Fibroblast of pulmonary artery (primary cell): Measurements from ENCODE around the gene MAN1C1.

Experiments
- DNase-seq: peaks from one replicate; pipeline ENCODE4 v3.0.0-alpha.2; 2010; ENCODE audit warnings: low read depth
- H3K4me3 ChIP-seq: replicated peaks from 2 replicates; pipeline ENCODE4 v1.5.1; 2011; ENCODE audit warnings: low read depth, mild to moderate bottlenecking, control low read depth, low read length, moderate library complexity
- TF ChIP-seq, protein P1 (sequence below): IDR thresholded peaks from 2 replicates; pipeline ENCODE4 v1.5.1; 2011; ENCODE audit warnings: mild to moderate bottlenecking, control low read depth, low read length, inconsistent platforms; ENCODE audit errors: missing control alignments

Gene MAN1C1

GRCh38 chr1:25675729-25676476, 59.3 kb downstream of the MAN1C1 start:
- no peak overlapping the region for H3K4me3 ChIP-seq
- DNase-seq: no peak
- TF ChIP-seq, protein P1, sequence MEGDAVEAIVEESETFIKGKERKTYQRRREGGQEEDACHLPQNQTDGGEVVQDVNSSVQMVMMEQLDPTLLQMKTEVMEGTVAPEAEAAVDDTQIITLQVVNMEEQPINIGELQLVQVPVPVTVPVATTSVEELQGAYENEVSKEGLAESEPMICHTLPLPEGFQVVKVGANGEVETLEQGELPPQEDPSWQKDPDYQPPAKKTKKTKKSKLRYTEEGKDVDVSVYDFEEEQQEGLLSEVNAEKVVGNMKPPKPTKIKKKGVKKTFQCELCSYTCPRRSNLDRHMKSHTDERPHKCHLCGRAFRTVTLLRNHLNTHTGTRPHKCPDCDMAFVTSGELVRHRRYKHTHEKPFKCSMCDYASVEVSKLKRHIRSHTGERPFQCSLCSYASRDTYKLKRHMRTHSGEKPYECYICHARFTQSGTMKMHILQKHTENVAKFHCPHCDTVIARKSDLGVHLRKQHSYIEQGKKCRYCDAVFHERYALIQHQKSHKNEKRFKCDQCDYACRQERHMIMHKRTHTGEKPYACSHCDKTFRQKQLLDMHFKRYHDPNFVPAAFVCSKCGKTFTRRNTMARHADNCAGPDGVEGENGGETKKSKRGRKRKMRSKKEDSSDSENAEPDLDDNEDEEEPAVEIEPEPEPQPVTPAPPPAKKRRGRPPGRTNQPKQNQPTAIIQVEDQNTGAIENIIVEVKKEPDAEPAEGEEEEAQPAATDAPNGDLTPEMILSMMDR: no peak

- H3K4me3 ChIP-seq: no peak overlapping the region
- TF ChIP-seq, protein P1: no peak
- no peak for DNase-seq
These were observed 59.9 kb downstream of the MAN1C1 start for GRCh38 chr1:25676488-25676887.

GRCh38 chr1:25677193-25677773, 60.7 kb downstream of the MAN1C1 start:
- TF ChIP-seq, protein P1: no peak
- DNase-seq: no peak
- H3K4me3 ChIP-seq: no peak overlapping the region

GRCh38 chr1:25679171-25679570, 62.6 kb downstream of the MAN1C1 start:
- TF ChIP-seq, protein P1: no peak
- H3K4me3 ChIP-seq: no peak overlapping the region
- DNase-seq: no peak

DNA sequence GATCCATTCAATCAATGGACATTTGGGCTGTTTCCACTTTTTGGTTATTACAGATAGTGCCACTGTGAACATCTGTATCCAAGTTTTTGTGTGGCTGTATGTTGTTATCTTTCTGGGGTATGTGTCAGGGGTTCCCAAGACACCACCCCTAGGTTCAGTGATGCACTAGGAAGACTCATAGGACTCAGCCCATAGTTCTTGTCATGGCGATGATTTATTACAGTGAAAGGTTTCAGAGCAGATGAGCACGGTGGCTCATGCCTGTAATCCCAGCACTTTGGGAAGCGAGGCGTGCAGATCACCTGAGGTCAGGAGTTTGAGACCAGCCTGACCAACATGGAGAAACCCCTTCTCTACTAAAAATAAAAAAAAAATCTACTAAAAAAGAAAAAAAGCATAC, 64.1 kb downstream of the MAN1C1 start:
- no peak overlapping the region for H3K4me3 ChIP-seq
- no peak for DNase-seq
- TF ChIP-seq, protein P1: no peak

DNA sequence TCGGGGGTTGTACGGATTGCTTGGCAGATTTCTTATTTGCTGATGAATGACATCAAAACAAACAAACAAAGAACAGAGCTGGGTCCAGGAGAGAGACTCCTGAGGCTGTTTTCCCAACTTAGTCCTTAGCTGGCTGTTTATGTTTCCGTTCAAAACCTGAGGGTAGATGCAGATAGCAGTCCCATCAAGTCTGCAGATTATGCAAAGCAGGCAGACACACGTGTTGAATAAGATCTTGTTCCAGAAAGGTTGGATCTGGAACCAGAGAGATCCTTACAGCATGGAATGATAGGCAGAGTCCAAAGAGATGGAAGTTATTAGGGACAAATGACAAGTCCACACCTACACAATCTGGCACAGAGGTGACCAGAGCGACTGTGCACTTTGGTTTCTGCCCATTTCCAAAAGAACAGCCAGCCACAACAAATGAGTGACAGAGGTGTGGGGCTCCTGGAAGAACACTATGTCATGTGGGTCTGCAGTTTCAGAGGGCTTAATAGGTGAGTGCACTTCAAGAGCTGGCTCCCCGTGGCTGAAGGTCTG, 65.5 kb downstream of the MAN1C1 start:
- TF ChIP-seq, protein P1: no peak
- DNase-seq: no peak
- H3K4me3 ChIP-seq: no peak overlapping the region
